Smooth muscle cell of the brain vasculature (primary cell): ENCODE data around the gene NCF2.

Experiments used
- DNase-seq: peaks from one replicate; pipeline ENCODE4 v3.0.0-alpha.2; 2012; ENCODE audit warnings: low read depth, low spot score

NCF2 gene

GRCh38 chr1:183584147-183584546 lies 6.1 kb downstream of the NCF2 start:
- no peak for DNase-seq

GRCh38 chr1:183583466-183583865 lies 6.8 kb downstream of the NCF2 start:
- no peak for DNase-seq

- no peak for DNase-seq
Measured at GRCh38 chr1:183582021-183582713, 8.1 kb downstream of the NCF2 start.

GRCh38 chr1:183580281-183580682 lies 10.0 kb downstream of the NCF2 start:
- DNase-seq = peak; percentile 6

GRCh38 chr1:183578856-183579255 lies 11.4 kb downstream of the NCF2 start:
- DNase-seq = no peak

- no peak for DNase-seq
Measured at GRCh38 chr1:183577897-183578465, 12.3 kb downstream of the NCF2 start.

GRCh38 chr1:183576537-183576936 lies 13.7 kb downstream of the NCF2 start:
- no peak for DNase-seq

GRCh38 chr1:183575606-183576005 lies 14.7 kb downstream of the NCF2 start:
- DNase-seq = no peak

- DNase-seq = no peak
Measured at GRCh38 chr1:183572721-183573120, 17.5 kb downstream of the NCF2 start.

- no peak for DNase-seq
Measured at GRCh38 chr1:183571678-183572268, 18.5 kb downstream of the NCF2 start.

GRCh38 chr1:183570451-183570850 lies 19.8 kb downstream of the NCF2 start:
- DNase-seq = no peak

- DNase-seq = no peak
Measured at GRCh38 chr1:183569801-183570200, 20.5 kb downstream of the NCF2 start.

GRCh38 chr1:183569141-183569540 lies 21.1 kb downstream of the NCF2 start:
- no peak for DNase-seq

- no peak for DNase-seq
Measured at GRCh38 chr1:183568176-183569021, 21.9 kb downstream of the NCF2 start.

GRCh38 chr1:183567584-183567983 lies 22.7 kb downstream of the NCF2 start:
- no peak for DNase-seq

- no peak for DNase-seq
Measured at GRCh38 chr1:183566026-183566425, 24.2 kb downstream of the NCF2 start.

- no peak for DNase-seq
Measured at GRCh38 chr1:183565261-183565660, 25.0 kb downstream of the NCF2 start.

GRCh38 chr1:183562701-183563100 lies 27.6 kb downstream of the NCF2 start:
- DNase-seq = no peak

- no peak for DNase-seq
Measured at GRCh38 chr1:183559061-183559460, 31.2 kb downstream of the NCF2 start.

GRCh38 chr1:183554577-183554976 lies 35.7 kb downstream of the NCF2 start:
- DNase-seq = no peak

GRCh38 chr1:183553764-183554163 lies 36.5 kb downstream of the NCF2 start:
- no peak for DNase-seq

GRCh38 chr1:183553331-183553730 lies 36.9 kb downstream of the NCF2 start:
- no peak for DNase-seq
